ENCODE measurements around the gene PTPN11. TPM values are rescaled to one million over a fixed set of nuclear protein-coding genes. Genes with fewer than 3 reads are reported as not detected.
"Not testable (repeated sequence)": the region's sequence is repeated elsewhere in the genome, so short reads cannot be mapped to it uniquely, and the experiment has no call there.

The PTPN11 gene
- total RNA-seq, 1 donor: 98.8 TPM

- Histone ChIP-seq H3K4me2 (ENCODE audit: insufficient read depth, low read length) (no peak overlapping the region), H4K20me1 (ENCODE audit: insufficient read depth, low read length) (peaks cover 19% of the 10 kb centered on the region), H3K79me2 (ENCODE audit: insufficient read depth, low read length) (peaks cover 91% of the 10 kb centered on the region), H3K36me3 (ENCODE audit: insufficient read depth, low read length) (no peaks in the 10 kb centered on the region), H3K4me3 (ENCODE audit: insufficient read depth, low read length) (no peak overlapping the region), H3K4me1 (ENCODE audit: insufficient read depth, low read length) (no peaks in the 10 kb centered on the region), H3K27me3 (ENCODE audit: insufficient read depth, low read length) (no peaks in the 10 kb centered on the region), H2AFZ (ENCODE audit: low read length) (no peak overlapping the region), H3K27ac (ENCODE audit: low read depth, low read length) (no peak overlapping the region), H3K9me3 (ENCODE audit: low read depth, low read length) (no peaks in the 10 kb centered on the region)
- DNase-seq (ENCODE audit: insufficient read length, low spot score, missing footprints): no peak
- TF ChIP-seq CTCF (IDR thresholded peaks at IDR 0.05; ENCODE audit: extremely low read depth, low read depth, low read length): no peak
Measured at GRCh38 chr12:112439769-112440168, 21.0 kb downstream of the PTPN11 start.

- H3K9me3 ChIP-seq (ENCODE audit: low read depth, low read length); H3K27me3 ChIP-seq (ENCODE audit: insufficient read depth, low read length); DNase-seq (ENCODE audit: insufficient read length, low spot score, missing footprints); H2AFZ ChIP-seq (ENCODE audit: low read length); H3K4me2 ChIP-seq (ENCODE audit: insufficient read depth, low read length); H3K4me3 ChIP-seq (ENCODE audit: insufficient read depth, low read length); H3K27ac ChIP-seq (ENCODE audit: low read depth, low read length); H3K4me1 ChIP-seq (ENCODE audit: insufficient read depth, low read length); H3K36me3 ChIP-seq (ENCODE audit: insufficient read depth, low read length): not testable (repeated sequence)
- Histone ChIP-seq H3K79me2 (ENCODE audit: insufficient read depth, low read length) (peaks cover 87% of the 10 kb centered on the region), H4K20me1 (ENCODE audit: insufficient read depth, low read length) (peaks cover 20% of the 10 kb centered on the region)
Measured at GRCh38 chr12:112440653-112441052, 21.9 kb downstream of the PTPN11 start.

GRCh38 chr12:112443916-112444315, 25.2 kb downstream of the PTPN11 start:
- Histone ChIP-seq H3K79me2 (ENCODE audit: insufficient read depth, low read length) (peaks cover 67% of the 10 kb centered on the region), H3K4me1 (ENCODE audit: insufficient read depth, low read length) (no peaks in the 10 kb centered on the region), H3K4me3 (ENCODE audit: insufficient read depth, low read length) (no peak overlapping the region), H3K36me3 (ENCODE audit: insufficient read depth, low read length) (peaks cover 12% of the 10 kb centered on the region), H4K20me1 (ENCODE audit: insufficient read depth, low read length) (peaks cover 9% of the 10 kb centered on the region), H3K27me3 (ENCODE audit: insufficient read depth, low read length) (no peaks in the 10 kb centered on the region), H3K9me3 (ENCODE audit: low read depth, low read length) (no peaks in the 10 kb centered on the region), H3K4me2 (ENCODE audit: insufficient read depth, low read length) (no peak overlapping the region), H3K27ac (ENCODE audit: low read depth, low read length) (no peak overlapping the region), H2AFZ (ENCODE audit: low read length) (no peak overlapping the region)
- TF ChIP-seq CTCF (IDR thresholded peaks at IDR 0.05; ENCODE audit: extremely low read depth, low read depth, low read length): no peak
- no peak for DNase-seq (ENCODE audit: insufficient read length, low spot score, missing footprints)

GRCh38 chr12:112446008-112446725, 27.4 kb downstream of the PTPN11 start:
- no peak overlapping the region for H3K4me3 ChIP-seq (ENCODE audit: insufficient read depth, low read length)

More at GRCh38 chr12:112446008-112446725, 27.4 kb downstream of the PTPN11 start:
- H3K4me1 ChIP-seq (ENCODE audit: insufficient read depth, low read length): no peaks in the 10 kb centered on the region
- peaks cover 6% of the 10 kb centered on the region for H4K20me1 ChIP-seq (ENCODE audit: insufficient read depth, low read length)
- H3K4me2 ChIP-seq (ENCODE audit: insufficient read depth, low read length): no peak overlapping the region
- no peak overlapping the region for H2AFZ ChIP-seq (ENCODE audit: low read length)
- H3K79me2 ChIP-seq (ENCODE audit: insufficient read depth, low read length): peaks cover 48% of the 10 kb centered on the region
- H3K27ac ChIP-seq (ENCODE audit: low read depth, low read length): no peak overlapping the region
- peaks cover 24% of the 10 kb centered on the region for H3K36me3 ChIP-seq (ENCODE audit: insufficient read depth, low read length)
- DNase-seq (ENCODE audit: insufficient read length, low spot score, missing footprints): no peak
- H3K9me3 ChIP-seq (ENCODE audit: low read depth, low read length): no peaks in the 10 kb centered on the region
- no peaks in the 10 kb centered on the region for H3K27me3 ChIP-seq (ENCODE audit: insufficient read depth, low read length)
- TF ChIP-seq CTCF (IDR thresholded peaks at IDR 0.05; ENCODE audit: extremely low read depth, low read depth, low read length): no peak
